OCI-LY1 (cell line): ENCODE measurements around the gene ITPK1.

ENCODE experiments used
- H2AFZ ChIP-seq: fragments of 200-600 bp; sonication (generic), shearing (Covaris generic); 2 replicates; pipeline ENCODE4 v1.6.0; 2014; ENCODE audit warnings: antibody characterized with exemption, mild to moderate bottlenecking, low read length
- H3F3A ChIP-seq: fragments of 200-600 bp; sonication (generic), shearing (Covaris generic); 2 replicates; pipeline ENCODE4 v1.6.0; 2014; ENCODE audit warnings: mild to moderate bottlenecking, antibody characterized with exemption, low read length, moderate library complexity; ENCODE audit not compliant: insufficient read depth
- H3K27ac ChIP-seq: fragments of 200-600 bp; sonication (generic); 2 replicates; pipeline ENCODE4 v1.5.1; 2014; ENCODE audit warnings: low read length, mixed run types, mild to moderate bottlenecking, low read depth; ENCODE audit not compliant: poor library complexity, severe bottlenecking
- H3K27me3 ChIP-seq: fragments of 200-600 bp; sonication (generic); 2 replicates; pipeline ENCODE4 v1.6.0; 2014; ENCODE audit warnings: antibody characterized with exemption, mild to moderate bottlenecking, low read length, moderate library complexity; ENCODE audit not compliant: insufficient read depth
- H3K36me3 ChIP-seq: fragments of 200-600 bp; sonication (generic); 2 replicates; pipeline ENCODE4 v1.6.1; 2014; ENCODE audit warnings: mild to moderate bottlenecking, antibody characterized with exemption, low read length, moderate library complexity, mixed read lengths; ENCODE audit not compliant: insufficient read depth
- H3K4me1 ChIP-seq: fragments of 200-600 bp; sonication (generic); 2 replicates; pipeline ENCODE4 v1.5.1; 2014; ENCODE audit warnings: mild to moderate bottlenecking, low read length, moderate library complexity; ENCODE audit not compliant: insufficient read depth, severe bottlenecking
- H3K4me2 ChIP-seq: fragments of 200-600 bp; sonication (generic), shearing (Covaris generic); 2 replicates; pipeline ENCODE4 v1.6.1; 2014; ENCODE audit warnings: low read length
- H3K4me3 ChIP-seq: fragments of 200-600 bp; sonication (generic); 2 replicates; pipeline ENCODE4 v1.5.1; 2014; ENCODE audit warnings: low read length, low read depth, mild to moderate bottlenecking, mixed read lengths; ENCODE audit not compliant: poor library complexity, severe bottlenecking
- H3K79me2 ChIP-seq: fragments of 200-600 bp; shearing (Covaris generic); 2 replicates; pipeline ENCODE4 v1.6.1; 2016; ENCODE audit warnings: mixed run types, low read length, mixed read lengths; ENCODE audit not compliant: insufficient read depth
- H3K9ac ChIP-seq: fragments of 200-600 bp; sonication (generic), shearing (Covaris generic); 2 replicates; pipeline ENCODE4 v1.6.1; 2014; ENCODE audit warnings: mild to moderate bottlenecking, low read length, mixed read lengths
- H3K9me2 ChIP-seq: fragments of 200-600 bp; sonication (generic), shearing (Covaris generic); 2 replicates; pipeline ENCODE4 v1.6.1; 2014; ENCODE audit warnings: low read depth, mild to moderate bottlenecking, low read length, mixed read lengths
- H3K9me3 ChIP-seq: fragments of 200-600 bp; shearing (Covaris generic); 2 replicates; pipeline ENCODE4 v1.6.1; 2014; ENCODE audit warnings: low read length, mixed read lengths
- H4K20me1 ChIP-seq: fragments of 200-600 bp; sonication (generic), shearing (Covaris generic); 2 replicates; pipeline ENCODE4 v1.6.0; 2016; ENCODE audit warnings: mild to moderate bottlenecking, low read length; ENCODE audit not compliant: insufficient read depth
- CTCF ChIP-seq: fragments of 200-600 bp; sonication (generic), shearing (Covaris generic); IDR thresholded peaks from 2 replicates; pipeline ENCODE4 v1.5.1; 2017; ENCODE audit warnings: mild to moderate bottlenecking, antibody characterized with exemption, low read length, moderate library complexity, mixed read lengths
- EZH2 ChIP-seq: fragments of 200-600 bp; sonication (generic), shearing (Covaris generic); IDR thresholded peaks from 2 replicates; pipeline ENCODE4 v1.8.0; 2017; ENCODE audit warnings: borderline replicate concordance, mixed run types, mild to moderate bottlenecking, antibody characterized with exemption, low read length, moderate library complexity, mixed read lengths

Gene ITPK1

GRCh38 chr14:92914087-92914656 is 201.6 kb downstream of the ITPK1 start:
- H3K27me3 ChIP-seq = no peaks in the 10 kb centered on the region

GRCh38 chr14:92907316-92907911 is 208.3 kb downstream of the ITPK1 start:
- H3K36me3 ChIP-seq = no peaks in the 10 kb centered on the region
- no peaks in the 10 kb centered on the region for H3K27me3 ChIP-seq
- H3F3A ChIP-seq = no peaks in the 10 kb centered on the region
- no peak for TF ChIP-seq EZH2
- TF ChIP-seq CTCF = no peak
- no peak overlapping the region for H3K4me3 ChIP-seq
- H3K9me3 ChIP-seq = no peaks in the 10 kb centered on the region
- H3K27ac ChIP-seq = no peak overlapping the region
- H3K4me2 ChIP-seq = no peak overlapping the region
- H3K9ac ChIP-seq = no peak overlapping the region
- no peaks in the 10 kb centered on the region for H3K79me2 ChIP-seq
- no peaks in the 10 kb centered on the region for H4K20me1 ChIP-seq
- no peaks in the 10 kb centered on the region for H3K4me1 ChIP-seq
- no peak overlapping the region for H2AFZ ChIP-seq
- no peaks in the 10 kb centered on the region for H3K9me2 ChIP-seq

More at GRCh38 chr14:92914087-92914656, 201.6 kb downstream of the ITPK1 start:
- H4K20me1 ChIP-seq = no peaks in the 10 kb centered on the region
- no peaks in the 10 kb centered on the region for H3K9me3 ChIP-seq
- H3K79me2 ChIP-seq = no peaks in the 10 kb centered on the region
- no peak overlapping the region for H3K27ac ChIP-seq
- H2AFZ ChIP-seq = no peak overlapping the region
- H3K4me3 ChIP-seq = no peak overlapping the region
- H3K9ac ChIP-seq = no peak overlapping the region
- H3K36me3 ChIP-seq = no peaks in the 10 kb centered on the region
- no peak overlapping the region for H3K4me2 ChIP-seq
- no peaks in the 10 kb centered on the region for H3F3A ChIP-seq
- no peaks in the 10 kb centered on the region for H3K4me1 ChIP-seq
- TF ChIP-seq CTCF (no peak), EZH2 (no peak)
- no peaks in the 10 kb centered on the region for H3K9me2 ChIP-seq

GRCh38 chr14:92906823-92907222 is 208.9 kb downstream of the ITPK1 start:
- Histone ChIP-seq H3K9ac (no peak overlapping the region), H3F3A (no peaks in the 10 kb centered on the region), H3K79me2 (no peaks in the 10 kb centered on the region), H3K27me3 (no peaks in the 10 kb centered on the region), H3K4me3 (no peak overlapping the region), H3K36me3 (no peaks in the 10 kb centered on the region), H3K4me2 (no peak overlapping the region), H3K4me1 (no peaks in the 10 kb centered on the region), H4K20me1 (no peaks in the 10 kb centered on the region), H3K9me2 (no peaks in the 10 kb centered on the region), H3K27ac (no peak overlapping the region), H2AFZ (no peak overlapping the region), H3K9me3 (no peaks in the 10 kb centered on the region)
- no peak for TF ChIP-seq EZH2
- no peak for TF ChIP-seq CTCF
